Mesangial cell (primary cell): ENCODE measurements around the gene ADH7. TPM values are rescaled to one million over a fixed set of nuclear protein-coding genes. Genes with fewer than 3 reads are reported as not detected.

Experiments used
- total RNA-seq: library from RNA; depleted of rRNA; stranded (reverse); fragments of >200 nt; gene quantifications from 2 replicates; pipeline ENCODE4 v1.2.3, GENCODE V29; 2015

The ADH7 gene
- not detected in 2 replicates for total RNA-seq

GRCh38 chr4:99435154-99435553 lies at the start of gene ADH7:
Gene ADH7 (minus strand): TSS chr4:99435342. CDS start chr4:99435233, 109 bp downstream.

Other genes with a start within 250 kb of the ADH7 start
- 0.13 TPM in 1 of 2 replicates, not detected in the other for gene ADH6, start 216.1 kb downstream of the ADH7 start, total RNA-seq
- not detected in 2 replicates for gene ADH1A, start 144.4 kb downstream of the ADH7 start, total RNA-seq
- gene ADH1B, start 113.9 kb downstream of the ADH7 start, total RNA-seq, result not detected in 2 replicates
- gene ADH1C, start 82.6 kb downstream of the ADH7 start, total RNA-seq, result not detected in 2 replicates
- gene C4orf17, start 75.7 kb upstream of the ADH7 start, total RNA-seq, result not detected in 2 replicates
- 1.9 and 3.6 TPM in 2 replicates for gene TRMT10A, start 128.7 kb upstream of the ADH7 start, total RNA-seq
- gene MTTP, start 139.5 kb upstream of the ADH7 start, total RNA-seq, result 0.13 TPM in 1 of 2 replicates, not detected in the other
- not detected in 2 replicates for gene C4orf54, start 222.5 kb upstream of the ADH7 start, total RNA-seq